Fibroblast of villous mesenchyme (primary cell): ENCODE data around the gene AGBL4. TPM values are rescaled to one million over a fixed set of nuclear protein-coding genes. Genes with fewer than 3 reads are reported as not detected.

Experiments
- DNase-seq: peaks from one replicate; pipeline ENCODE4 v3.0.0-alpha.2; 2010; ENCODE audit warnings: low read depth
- H3K4me3 ChIP-seq: 2 replicates; pipeline ENCODE4 v1.5.1; 2011; ENCODE audit warnings: low read depth, mild to moderate bottlenecking, low read length
- total RNA-seq: library from RNA; depleted of rRNA; stranded (reverse); fragments of >200 nt; gene quantifications from 2 replicates; pipeline ENCODE4 v1.2.3, GENCODE V29; 2012
- TF ChIP-seq, protein P1 (sequence below): IDR thresholded peaks from 2 replicates; pipeline ENCODE4 v1.5.1; 2012; ENCODE audit warnings: low read depth, mild to moderate bottlenecking, low read length; ENCODE audit not compliant: insufficient read depth

AGBL4 gene
- total RNA-seq, 1 donor, result not detected

- no peak overlapping the region for H3K4me3 ChIP-seq
- DNase-seq, result no peak
- TF ChIP-seq, protein P1, sequence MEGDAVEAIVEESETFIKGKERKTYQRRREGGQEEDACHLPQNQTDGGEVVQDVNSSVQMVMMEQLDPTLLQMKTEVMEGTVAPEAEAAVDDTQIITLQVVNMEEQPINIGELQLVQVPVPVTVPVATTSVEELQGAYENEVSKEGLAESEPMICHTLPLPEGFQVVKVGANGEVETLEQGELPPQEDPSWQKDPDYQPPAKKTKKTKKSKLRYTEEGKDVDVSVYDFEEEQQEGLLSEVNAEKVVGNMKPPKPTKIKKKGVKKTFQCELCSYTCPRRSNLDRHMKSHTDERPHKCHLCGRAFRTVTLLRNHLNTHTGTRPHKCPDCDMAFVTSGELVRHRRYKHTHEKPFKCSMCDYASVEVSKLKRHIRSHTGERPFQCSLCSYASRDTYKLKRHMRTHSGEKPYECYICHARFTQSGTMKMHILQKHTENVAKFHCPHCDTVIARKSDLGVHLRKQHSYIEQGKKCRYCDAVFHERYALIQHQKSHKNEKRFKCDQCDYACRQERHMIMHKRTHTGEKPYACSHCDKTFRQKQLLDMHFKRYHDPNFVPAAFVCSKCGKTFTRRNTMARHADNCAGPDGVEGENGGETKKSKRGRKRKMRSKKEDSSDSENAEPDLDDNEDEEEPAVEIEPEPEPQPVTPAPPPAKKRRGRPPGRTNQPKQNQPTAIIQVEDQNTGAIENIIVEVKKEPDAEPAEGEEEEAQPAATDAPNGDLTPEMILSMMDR, result no peak
These were observed 1083.4 kb downstream of the AGBL4 start for GRCh38 chr1:48940354-48940753.

DNA sequence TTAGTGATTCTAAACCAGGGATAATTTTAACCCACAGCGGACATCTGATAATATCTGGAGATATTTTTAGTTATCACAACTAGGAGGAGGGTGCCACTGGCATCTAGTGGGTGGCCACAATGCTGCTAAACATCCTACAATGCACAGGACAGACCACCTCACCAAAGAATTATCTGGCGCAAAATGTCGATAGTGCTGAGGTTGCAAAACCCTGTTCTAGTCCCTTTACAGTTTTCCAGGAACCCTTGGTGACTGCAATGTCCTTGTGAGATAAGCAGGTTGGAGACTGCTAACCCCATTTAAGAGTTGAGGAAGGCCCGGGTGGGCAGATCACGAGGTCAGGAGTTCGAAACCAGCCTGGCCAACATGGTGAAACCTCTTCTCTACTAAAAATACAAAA, 1083.9 kb downstream of the AGBL4 start:
- H3K4me3 ChIP-seq, result no peak overlapping the region
- DNase-seq, result no peak
- TF ChIP-seq, protein P1, result no peak

DNA sequence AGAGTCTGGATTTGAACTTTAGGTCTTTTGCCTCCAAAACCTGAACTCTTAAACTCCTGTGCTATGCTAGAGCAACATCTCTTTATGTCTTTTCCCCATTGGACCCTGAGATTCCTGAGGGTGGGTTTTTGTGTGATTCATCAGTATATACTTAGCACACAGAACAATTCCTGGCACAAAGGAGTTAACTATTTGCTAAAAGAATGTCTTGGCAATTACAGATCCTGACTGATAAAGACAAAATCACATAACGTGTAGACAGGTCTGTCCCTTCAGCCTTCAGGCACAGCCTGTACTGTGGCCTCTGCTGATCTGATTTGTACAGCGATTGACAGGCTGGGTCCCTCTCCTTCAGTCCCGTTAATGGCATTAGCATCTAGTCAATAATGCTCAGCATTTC, 1084.7 kb downstream of the AGBL4 start:
- no peak for DNase-seq
- TF ChIP-seq, protein P1, result no peak
- no peak overlapping the region for H3K4me3 ChIP-seq

- H3K4me3 ChIP-seq, result no peak overlapping the region
- DNase-seq, result no peak
- TF ChIP-seq, protein P1, result no peak
These were observed 1086.0 kb downstream of the AGBL4 start for GRCh38 chr1:48937732-48938131.

- TF ChIP-seq, protein P1, result no peak
- no peak for DNase-seq
- H3K4me3 ChIP-seq, result no peak overlapping the region
These were observed 1087.3 kb downstream of the AGBL4 start for GRCh38 chr1:48936436-48936835.

- H3K4me3 ChIP-seq, result no peak overlapping the region
- no peak for DNase-seq
- TF ChIP-seq, protein P1, result no peak
These were observed 1091.4 kb downstream of the AGBL4 start for GRCh38 chr1:48932366-48932765.

GRCh38 chr1:48931506-48932192, 1092.1 kb downstream of the AGBL4 start:
- H3K4me3 ChIP-seq, result no peak overlapping the region
- TF ChIP-seq, protein P1, result no peak
- DNase-seq, result no peak
